GM21717 (cell line): ENCODE measurements around the gene KDM4F.

ENCODE experiments used
- ATAC-seq: cut with Tn5 transposase; IDR thresholded peaks from one replicate; pipeline ENCODE4 v1.9.1; 2021; ENCODE audit warnings: mild to moderate bottlenecking, moderate library complexity; ENCODE audit not compliant: unreplicated experiment

Gene KDM4F

DNA sequence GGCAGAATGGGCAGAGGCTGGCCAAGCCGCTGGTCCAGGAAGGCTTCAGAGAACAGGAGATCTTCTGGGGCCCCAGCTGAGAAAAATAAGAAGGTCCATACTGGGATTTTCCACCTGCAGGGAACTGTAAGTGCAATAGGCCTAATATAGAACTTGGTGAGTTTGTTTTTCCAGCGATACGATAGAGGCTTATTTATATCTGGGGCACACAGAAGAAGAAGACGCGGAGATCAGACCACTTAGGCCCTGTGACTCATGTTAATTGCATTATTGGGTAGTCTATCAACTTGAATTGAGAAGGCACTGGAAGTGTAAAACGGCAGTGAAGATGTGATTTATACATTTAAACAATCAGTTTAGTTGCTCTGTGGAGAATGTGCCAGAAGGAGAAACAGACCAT lies 9.8 kb downstream of the KDM4F start:
- no peak for ATAC-seq

DNA sequence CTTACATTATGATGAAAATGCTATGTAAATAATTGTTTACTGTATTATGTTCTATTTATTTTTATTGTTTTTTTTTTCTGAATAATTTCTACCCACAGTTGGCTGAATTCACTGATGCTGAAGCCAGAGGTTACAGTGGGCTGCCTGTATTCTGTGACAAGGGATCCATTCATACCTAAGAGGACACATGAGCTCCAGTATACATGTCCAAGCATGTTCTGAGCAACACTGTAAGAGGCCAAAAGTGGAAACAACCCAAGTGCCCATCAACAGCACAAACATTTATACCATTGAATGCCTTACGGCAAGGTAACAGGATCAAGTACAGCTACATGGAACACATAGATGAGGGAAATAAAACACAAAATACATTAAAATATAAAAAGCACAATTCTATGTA lies 16.1 kb downstream of the KDM4F start:
- ATAC-seq = no peak

DNA sequence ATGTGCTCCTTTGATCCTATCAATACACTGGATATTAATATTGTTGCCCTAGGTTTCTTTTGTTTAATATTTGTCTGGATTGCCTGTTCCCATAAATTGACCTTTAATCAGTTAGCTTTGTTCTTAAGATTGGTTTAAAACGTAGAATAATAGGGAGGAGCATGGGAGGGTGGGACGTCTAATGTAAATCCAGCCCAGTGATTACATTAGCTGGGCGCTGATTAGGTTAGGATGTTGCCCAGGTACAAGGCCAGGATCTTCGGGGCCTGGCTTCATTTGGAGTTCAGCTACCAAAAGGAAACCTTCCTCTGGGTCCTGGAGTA lies 17.5 kb downstream of the KDM4F start, which contains the start of gene SRSF8:
Gene SRSF8, plus strand, starts transcription at position 204 of the 323 bp plus-strand sequence. CDS start 308 bp downstream, outside the sequence.
- ATAC-seq = peak; percentile 42

DNA sequence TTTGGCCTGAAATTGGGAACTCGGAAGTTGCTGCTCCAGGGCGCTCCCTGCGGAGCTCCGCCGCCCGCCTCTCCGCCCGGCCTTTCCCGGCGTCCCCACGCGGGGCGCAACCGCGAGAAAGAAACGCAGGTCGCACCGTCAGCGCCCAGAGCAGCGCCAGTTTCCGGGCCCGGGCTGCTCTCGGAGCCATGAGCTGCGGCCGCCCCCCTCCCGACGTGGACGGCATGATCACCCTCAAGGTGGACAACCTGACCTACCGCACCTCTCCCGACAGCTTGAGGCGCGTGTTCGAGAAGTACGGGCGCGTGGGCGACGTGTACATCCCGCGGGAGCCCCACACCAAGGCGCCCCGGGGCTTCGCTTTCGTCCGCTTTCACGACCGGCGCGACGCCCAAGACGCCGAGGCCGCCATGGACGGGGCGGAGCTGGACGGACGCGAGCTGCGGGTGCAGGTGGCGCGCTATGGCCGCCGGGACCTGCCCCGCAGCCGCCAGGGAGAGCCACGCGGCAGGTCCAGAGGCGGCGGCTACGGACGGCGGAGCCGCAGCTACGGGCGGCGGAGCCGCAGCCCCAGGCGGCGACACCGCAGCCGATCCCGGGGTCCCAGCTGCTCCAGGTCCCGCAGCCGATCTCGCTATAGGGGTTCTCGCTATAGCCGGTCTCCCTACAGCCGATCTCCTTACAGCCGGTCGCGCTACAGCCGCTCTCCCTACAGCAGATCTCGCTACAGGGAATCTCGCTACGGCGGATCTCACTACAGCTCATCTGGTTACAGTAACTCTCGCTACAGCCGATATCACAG lies 18.0 kb downstream of the KDM4F start:
- peak; percentile 71 for ATAC-seq

DNA sequence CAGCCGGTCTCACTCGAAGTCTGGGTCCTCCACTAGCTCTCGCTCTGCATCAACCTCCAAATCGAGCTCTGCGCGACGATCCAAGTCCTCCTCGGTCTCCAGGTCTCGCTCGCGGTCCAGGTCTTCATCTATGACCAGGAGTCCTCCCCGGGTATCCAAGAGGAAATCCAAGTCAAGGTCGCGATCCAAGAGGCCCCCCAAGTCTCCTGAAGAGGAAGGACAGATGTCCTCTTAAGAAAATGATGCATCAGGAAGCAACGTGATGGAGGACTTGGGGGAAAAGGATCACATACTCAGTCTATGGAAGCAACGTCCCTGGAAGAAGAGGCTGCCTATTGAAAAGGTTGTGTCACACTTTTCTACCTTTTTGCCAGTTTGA lies 18.6 kb downstream of the KDM4F start:
- no peak for ATAC-seq

DNA sequence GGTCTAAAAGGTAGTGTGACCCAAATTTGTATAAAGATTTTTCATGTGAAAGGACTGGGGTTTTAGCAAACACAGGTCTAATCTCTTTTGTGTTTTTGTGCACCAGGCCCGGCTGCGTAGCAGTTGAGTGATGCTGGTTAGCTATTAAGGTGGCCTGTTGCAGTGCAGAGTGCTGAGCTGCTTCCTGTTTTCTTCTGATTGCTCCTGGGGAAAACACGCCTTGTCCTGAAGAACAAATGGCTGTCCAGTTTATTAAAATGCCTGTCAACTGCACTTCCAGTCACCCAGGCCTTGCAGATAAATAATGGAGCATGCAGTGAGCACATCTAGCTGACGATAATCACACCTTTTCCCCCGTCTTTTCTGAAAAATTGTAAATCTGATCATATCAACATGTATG lies 19.3 kb downstream of the KDM4F start:
- ATAC-seq = peak; percentile 73

DNA sequence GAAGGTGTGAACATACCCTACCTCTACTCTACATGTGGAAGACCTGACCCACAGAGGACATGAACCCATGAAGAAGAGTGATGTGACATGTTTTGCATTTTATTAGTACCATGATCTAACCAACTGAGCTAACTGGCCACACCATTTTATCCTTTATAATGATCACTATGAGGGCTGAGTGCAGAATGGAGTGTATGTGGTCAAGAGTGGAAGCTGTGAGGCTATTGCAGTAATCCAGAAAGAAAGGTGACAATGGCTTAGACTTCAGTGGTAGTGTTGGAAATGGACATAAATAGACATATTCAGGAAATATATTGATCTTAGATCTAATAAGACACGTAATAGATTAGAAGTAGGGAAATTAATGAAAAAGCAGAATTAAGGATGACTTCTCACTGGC lies 21.2 kb downstream of the KDM4F start:
- no peak for ATAC-seq

DNA sequence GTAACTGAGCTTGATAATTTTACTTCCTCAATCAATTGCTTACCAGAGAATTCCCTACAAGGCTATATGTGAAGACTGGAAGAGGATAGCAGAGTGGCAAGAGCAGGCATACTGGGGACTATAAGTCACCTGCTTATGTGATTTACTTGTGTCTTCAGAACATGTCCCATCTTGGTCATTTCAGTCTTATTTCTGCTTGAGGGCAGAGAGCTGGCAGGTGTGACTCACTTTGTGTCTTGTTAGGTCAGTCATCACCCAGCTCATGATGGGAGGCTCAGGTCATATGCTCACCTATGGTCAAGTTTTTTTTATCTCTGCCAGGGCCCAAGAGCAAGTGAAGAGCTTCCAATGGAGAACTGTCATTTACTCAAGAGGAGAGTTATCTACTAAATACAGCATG lies 23.7 kb downstream of the KDM4F start:
- ATAC-seq = no peak

DNA sequence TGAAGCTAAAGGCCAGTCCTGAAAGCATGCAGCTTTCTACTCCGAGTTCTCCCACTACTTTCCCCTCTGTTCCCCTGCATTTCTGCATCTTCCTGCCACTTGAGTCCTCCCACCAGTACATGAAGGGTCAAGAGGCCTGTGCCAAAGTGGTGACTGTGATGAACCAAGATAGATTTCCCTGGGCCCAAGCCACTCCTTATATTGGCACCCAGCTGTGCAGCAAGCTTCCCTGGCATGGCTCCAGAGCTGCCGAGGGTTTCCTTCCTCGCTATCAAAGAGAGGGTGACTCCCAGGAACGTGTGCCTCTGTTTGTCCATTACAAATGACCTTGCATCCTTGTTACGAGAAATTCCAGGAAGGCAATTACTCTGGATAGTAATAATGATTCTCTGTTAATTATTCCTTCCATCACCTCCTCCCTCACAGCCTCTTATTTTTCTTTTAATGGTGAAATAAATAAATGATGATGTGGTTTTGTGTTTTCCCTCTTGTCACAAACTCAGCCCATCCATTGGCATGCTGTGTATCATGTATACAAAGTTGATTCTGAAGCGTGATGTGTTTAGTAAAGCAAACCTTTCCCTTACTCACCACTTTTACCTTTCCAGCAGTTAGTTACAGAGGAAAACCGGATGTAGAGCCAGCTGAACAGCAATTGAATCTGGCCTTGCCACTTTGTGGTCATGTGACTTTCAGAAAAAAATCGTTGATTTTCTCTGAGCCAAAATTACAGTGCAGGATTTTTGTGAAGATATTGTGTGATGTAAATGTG lies 25.8 kb downstream of the KDM4F start:
- ATAC-seq = no peak

DNA sequence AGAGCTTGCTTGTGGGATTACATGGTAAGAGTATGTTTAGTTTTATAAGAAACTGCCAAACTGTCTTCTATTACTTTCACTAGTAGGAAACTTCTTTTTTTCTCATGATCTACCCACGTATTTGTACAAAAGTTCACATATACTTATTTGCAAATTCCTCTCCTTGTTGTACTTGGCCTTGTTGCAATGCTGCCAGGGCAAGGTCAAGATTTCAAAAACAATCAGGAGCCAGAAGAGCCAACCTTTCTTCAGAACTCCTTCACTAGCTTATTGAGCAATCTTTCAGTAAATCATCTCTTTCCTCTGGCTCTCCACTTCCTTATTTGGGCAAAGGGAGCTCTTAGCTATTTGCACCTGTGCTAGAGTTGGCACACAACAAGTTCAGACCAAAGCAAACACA lies 27.2 kb downstream of the KDM4F start:
- no peak for ATAC-seq

DNA sequence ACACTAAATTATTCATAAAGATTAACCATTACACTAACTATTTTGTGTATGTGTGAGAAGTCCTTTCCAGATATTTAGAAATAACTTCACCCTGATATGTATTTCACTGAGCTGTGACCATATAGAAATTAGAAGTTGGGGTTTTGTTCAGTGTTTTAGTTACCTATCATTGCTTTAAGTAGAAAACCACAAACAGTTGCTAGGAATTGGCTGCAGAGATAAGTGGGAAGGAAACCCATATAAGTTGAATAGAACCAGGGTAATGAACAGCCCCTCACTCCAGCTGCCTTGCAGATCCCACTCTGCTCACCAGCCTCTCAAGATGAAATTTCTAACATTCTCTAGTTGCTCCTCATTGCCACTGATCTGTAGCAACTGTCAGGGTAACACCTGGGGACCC lies 27.8 kb downstream of the KDM4F start:
- ATAC-seq = no peak

DNA sequence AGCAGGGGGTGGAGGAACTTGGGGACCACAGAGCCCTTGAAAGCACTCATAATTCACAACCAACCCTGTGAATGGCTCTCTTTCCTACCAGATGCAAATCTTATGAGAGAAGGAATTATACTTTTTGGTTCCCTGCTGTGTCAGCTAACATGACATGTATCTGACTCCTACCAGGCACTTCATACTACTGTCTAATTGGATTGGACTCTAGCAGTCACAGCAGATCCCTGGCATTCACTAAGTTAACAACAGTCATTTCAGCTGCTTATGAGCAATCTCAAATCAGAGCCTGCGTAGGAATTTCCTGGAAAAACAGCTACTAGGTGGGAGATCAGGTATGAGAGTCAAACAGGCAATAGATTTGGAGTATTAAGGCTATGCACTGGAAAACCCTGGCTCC lies 29.3 kb downstream of the KDM4F start:
- ATAC-seq = no peak

DNA sequence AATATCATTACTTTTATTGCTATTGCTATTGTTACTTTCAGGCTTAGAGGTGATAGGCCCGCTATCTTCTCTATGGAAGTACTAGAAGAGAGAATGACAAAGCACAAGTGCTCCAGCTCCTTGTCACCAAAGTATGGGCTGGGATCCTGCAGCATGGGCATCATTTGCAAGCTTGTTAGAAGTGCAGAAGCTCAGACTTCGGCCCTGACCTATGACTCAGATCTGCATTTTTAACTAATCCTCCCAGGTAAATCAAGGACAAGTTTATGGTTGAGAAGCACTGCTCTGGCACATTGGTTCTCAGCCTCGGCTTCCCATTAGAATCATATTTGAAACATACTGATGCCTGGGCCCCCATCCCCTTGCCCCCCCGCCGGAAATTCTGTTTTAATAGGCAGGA lies 31.8 kb downstream of the KDM4F start:
- no peak for ATAC-seq

DNA sequence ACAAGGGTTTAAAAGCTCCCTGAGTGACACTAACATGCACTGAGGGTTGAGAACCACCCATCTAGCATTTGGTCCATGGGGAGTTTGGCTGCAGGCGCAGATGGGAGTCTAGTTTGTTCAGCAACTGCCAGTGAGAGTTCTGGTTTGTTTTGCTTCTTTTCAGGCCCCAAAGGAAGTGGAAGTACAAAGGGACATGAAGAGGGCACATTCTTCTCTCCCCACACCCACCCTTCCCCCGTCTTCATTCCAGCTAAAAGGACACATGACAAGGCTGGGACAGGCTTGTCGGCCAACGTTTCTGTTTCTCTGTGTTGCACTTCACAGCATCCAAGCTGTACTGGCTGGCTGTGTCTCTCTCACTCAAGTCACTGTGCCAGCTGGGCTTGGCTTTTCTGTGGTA lies 32.2 kb downstream of the KDM4F start:
- no peak for ATAC-seq

DNA sequence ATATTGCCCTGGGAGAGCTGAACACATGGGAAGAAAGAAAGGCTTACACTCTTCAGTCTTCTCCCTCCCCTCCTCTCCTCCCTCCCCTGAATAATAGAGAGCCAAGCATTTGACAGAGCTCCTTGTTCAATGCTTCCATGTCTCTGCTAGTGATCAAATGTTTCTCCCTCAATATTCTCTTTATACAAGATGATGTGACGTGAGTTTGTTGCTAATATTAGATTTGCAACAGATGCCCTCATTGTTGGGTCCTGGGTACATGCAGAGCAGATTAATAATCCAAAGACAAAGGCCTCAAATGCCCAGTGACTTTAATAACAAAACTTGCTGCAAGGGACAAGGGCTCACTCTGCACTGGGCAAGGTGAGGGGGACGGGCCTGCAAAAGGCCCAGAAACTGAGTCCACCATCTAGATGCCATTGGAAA lies 33.4 kb downstream of the KDM4F start:
- no peak for ATAC-seq

DNA sequence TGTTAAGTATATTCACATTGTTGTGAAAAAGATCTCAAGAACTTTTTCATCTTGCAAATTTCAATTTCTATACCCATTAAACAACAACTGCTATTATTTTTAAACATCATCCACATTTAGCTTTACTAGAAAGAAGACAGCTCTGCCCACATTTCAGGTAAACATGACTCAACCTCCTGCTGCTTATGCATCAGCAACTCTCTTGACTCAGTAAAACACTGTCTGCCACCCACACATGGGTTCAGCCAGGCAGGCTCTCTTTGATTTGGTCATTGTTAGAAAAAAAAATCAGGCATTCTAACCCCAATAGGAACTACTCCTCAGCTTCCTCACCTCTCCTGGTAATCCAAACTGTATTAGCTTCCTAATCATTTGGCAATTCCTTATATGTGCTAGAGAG lies 35.3 kb downstream of the KDM4F start:
- ATAC-seq = peak; percentile 44

DNA sequence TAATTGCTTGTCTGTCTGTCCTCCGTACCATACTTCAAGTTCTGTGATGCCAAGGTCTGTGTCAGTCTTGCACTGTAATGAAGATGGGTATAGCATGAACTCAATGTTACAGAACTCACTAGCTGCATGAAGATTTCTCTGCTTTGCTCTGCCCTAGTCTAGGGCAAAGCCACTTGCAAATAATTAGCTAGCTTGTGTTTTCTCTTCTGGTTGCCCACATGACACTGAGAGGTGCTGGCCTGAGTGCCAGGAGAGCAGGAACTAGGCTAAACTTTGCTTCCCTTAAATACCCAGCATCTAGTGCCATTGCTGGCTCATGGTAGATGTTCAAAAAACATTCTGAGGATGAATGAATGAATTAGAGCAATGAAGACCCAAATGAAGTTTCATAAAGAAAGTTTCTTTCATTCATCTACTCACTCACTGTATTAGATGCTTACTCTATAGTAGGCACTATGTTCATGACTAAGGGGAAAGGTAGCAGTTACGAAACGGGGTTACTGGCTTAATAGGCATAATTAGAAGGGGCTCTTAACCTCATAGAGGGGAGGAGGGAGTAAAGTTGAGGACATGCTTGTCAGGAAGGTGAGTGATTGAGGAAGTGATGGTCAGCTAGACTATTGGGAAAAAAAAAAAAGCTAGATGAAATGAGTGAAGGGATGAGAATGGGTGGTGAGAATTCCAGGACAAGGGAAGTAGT lies 36.0 kb downstream of the KDM4F start:
- no peak for ATAC-seq

DNA sequence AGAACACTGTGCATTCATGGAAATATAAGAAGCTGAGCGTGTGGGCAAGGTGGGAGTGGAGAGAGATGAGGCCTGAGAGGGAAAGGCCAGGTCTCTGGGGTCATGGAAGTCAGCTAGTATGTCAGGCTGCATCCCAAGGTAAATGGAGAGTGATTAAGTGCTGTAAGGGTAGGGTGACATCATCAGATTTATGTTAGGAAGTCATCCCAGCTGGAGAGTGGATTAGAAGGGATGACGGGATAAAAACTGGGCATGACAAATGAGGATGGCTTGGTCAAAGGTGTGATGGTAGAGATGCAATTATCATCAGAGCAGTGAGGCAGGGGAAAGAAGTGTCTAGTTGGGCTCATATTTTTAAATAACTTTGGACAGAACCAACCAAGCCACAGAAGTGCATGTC lies 36.9 kb downstream of the KDM4F start:
- ATAC-seq = no peak

DNA sequence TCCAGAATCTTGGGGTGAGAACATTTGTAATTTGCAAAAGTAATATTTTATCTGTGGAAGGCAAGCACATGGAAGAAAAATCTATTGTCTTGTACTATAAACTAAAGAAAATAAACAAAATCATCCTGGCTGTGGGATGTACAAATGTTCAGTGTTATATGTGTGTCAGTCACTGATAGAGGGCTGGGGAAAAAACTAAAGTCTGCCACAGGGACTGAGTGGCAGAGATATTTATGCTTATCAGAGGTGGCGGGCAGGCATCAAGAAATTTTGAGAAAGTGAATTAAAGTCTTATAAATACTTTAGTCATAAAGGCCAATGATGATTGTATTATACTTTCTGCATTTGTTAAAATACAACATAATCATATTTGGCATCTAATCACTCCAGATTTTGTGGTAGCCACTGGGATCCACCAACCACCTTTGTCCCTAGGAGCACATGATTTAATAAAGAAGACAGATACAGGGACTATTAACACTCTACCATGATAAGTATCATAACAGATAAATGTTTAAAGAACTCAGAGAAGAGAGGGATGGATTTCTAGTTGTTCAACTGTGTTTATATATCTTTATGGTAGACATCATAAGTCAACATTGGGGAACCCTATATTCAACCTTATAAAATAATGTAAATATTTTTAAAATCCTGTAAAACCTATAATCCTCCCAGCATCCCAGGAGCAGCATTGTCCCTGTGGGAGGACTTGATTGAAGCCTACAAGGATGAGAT lies 37.8 kb downstream of the KDM4F start:
- ATAC-seq = no peak

DNA sequence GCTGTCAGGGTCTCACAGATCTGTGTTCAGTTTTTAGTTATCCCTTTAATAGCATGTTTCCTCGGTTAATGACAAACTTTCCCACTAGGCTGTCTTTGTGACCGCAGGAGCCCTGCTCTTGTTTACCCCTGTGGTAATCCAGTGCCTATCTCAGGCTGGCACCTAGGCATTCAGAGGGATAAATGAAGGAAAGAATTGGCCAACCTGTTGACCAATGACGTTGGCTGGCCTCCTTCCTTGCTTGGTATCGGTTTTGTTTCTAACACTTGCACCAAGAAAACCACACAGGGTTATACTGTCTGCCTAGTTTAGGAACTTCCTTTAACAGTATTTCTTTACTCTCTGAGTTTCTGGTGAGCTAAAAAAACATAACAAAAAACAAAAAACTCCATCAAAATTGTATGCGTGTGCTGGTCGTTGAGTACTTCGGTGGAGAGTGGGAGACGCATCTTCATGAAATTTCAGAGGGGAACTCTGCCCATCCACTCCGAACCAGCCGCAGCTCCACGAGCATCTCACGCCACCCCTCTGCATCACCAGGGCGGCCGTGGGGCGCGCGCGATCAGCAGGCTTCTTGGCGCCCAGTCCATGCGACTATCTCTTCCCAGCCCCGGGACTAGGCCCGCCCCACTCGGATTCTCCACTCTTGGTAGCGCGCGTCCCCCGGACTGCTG lies 39.9 kb downstream of the KDM4F start:
- peak; percentile 48 for ATAC-seq
